HS-27A (cell line): ENCODE data around the gene TOPAZ1.

Experiments
- DNase-seq: peaks from one replicate; pipeline ENCODE4 v3.0.0-alpha.2; 2012; ENCODE audit warnings: low read depth, missing footprints

The TOPAZ1 gene

GRCh38 chr3:44248152-44248551, 6.5 kb downstream of the TOPAZ1 start:
- DNase-seq, result no peak

GRCh38 chr3:44252332-44252959, 10.8 kb downstream of the TOPAZ1 start:
- no peak for DNase-seq

- DNase-seq, result no peak
Measured at GRCh38 chr3:44259404-44259803, 17.7 kb downstream of the TOPAZ1 start.

- no peak for DNase-seq
Measured at GRCh38 chr3:44264146-44264545, 22.5 kb downstream of the TOPAZ1 start.

GRCh38 chr3:44265815-44266214, 24.1 kb downstream of the TOPAZ1 start:
- DNase-seq, result no peak

- no peak for DNase-seq
Measured at GRCh38 chr3:44272191-44272590, 30.5 kb downstream of the TOPAZ1 start.

GRCh38 chr3:44277925-44278324, 36.2 kb downstream of the TOPAZ1 start:
- DNase-seq, result no peak

- no peak for DNase-seq
Measured at GRCh38 chr3:44280077-44280476, 38.4 kb downstream of the TOPAZ1 start.

GRCh38 chr3:44280631-44281030, 38.9 kb downstream of the TOPAZ1 start:
- no peak for DNase-seq

GRCh38 chr3:44284949-44285348, 43.3 kb downstream of the TOPAZ1 start:
- no peak for DNase-seq

- no peak for DNase-seq
Measured at GRCh38 chr3:44289882-44290462, 48.3 kb downstream of the TOPAZ1 start.

- no peak for DNase-seq
Measured at GRCh38 chr3:44292276-44292675, 50.6 kb downstream of the TOPAZ1 start.

- no peak for DNase-seq
Measured at GRCh38 chr3:44292947-44293346, 51.3 kb downstream of the TOPAZ1 start.

GRCh38 chr3:44297255-44297654, 55.6 kb downstream of the TOPAZ1 start:
- DNase-seq, result no peak

- no peak for DNase-seq
Measured at GRCh38 chr3:44301746-44302145, 60.1 kb downstream of the TOPAZ1 start.

GRCh38 chr3:44309500-44309899, 67.8 kb downstream of the TOPAZ1 start:
- no peak for DNase-seq

- no peak for DNase-seq
Measured at GRCh38 chr3:44318891-44319311, 77.2 kb downstream of the TOPAZ1 start.

- DNase-seq, result no peak
Measured at GRCh38 chr3:44321335-44321734, 79.6 kb downstream of the TOPAZ1 start.

- DNase-seq, result peak; percentile 26
Measured at GRCh38 chr3:44323341-44323955, 81.8 kb downstream of the TOPAZ1 start.

- no peak for DNase-seq
Measured at GRCh38 chr3:44324584-44324983, 82.9 kb downstream of the TOPAZ1 start.

GRCh38 chr3:44326019-44326418, 84.3 kb downstream of the TOPAZ1 start:
- DNase-seq, result no peak

- no peak for DNase-seq
Measured at GRCh38 chr3:44326515-44326914, 84.8 kb downstream of the TOPAZ1 start.

- DNase-seq, result no peak
Measured at GRCh38 chr3:44329946-44330345, 88.3 kb downstream of the TOPAZ1 start.

- DNase-seq, result no peak
Measured at GRCh38 chr3:44330444-44330843, 88.8 kb downstream of the TOPAZ1 start.
